ENCODE measurements around the gene TEX261.
"Not testable (repeated sequence)": the region's sequence is repeated elsewhere in the genome, so short reads cannot be mapped to it uniquely, and the experiment has no call there.

GRCh38 chr2:70998885-70999284 is 4.2 kb upstream of the TEX261 start:
- not testable (repeated sequence) for TF ChIP-seq CTCF (IDR thresholded peaks at IDR 0.05 in 4 of 5, conservative IDR thresholded peaks at IDR 0.05 in 1 of 5); POLR2A (IDR thresholded peaks at IDR 0.05)
